SW 1271 (cell line): ENCODE measurements around the gene AQP5.

ENCODE experiments used
- DNase-seq, 2 experiments: peaks; one replicate each; lab custom pipeline; 2025; lab: John Stamatoyannopoulos, UW

AQP5 gene

DNA sequence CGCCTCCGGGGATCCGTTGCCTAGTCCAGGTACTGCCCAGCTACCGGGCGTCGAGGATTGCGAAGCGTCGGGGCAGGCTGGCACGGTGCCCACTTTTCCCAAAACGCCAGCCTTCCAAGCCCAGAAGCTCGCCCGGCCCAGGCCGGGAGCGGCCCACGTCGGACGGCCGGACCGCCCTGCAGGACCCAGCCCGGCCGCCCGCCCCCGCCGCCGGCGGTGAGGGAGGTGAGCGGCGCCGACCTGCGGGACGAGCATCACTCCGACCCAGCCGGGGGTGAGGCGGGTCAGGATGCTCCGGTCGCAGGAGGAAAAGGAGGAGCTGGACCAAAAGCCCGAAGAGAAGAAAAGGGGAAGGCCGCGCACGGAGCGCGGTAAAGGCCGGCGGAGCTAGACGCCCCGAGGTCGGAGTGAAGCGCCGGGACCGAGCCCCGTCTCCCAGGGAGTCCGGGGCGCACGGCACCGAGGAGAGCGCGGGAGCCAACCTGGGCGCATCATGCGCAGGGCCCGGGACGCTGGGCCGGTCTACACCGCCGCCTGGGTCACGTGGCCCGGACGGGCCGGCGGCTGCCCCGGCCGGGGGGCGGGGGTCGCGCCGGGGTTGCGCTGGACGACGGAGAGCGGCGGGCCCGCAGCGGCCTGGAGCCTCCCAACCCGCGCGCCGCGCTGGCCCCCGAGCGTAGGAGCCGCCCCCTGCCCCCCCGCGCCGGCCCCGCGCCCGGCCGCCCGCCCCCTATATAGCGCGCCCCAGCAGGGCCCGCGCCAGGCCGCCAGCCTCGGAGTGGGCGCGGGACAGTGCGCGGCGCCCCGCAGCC lies at the start of gene AQP5:
TSS of gene AQP5 (plus strand) at position 762 of the 812 bp plus-strand sequence. CDS start 146 bp downstream, outside the sequence.
- no peak for DNase-seq

- DNase-seq: no peak
Measured at GRCh38 chr12:49912345-49913255, 49.1 kb upstream of the AQP5 start.

DNA sequence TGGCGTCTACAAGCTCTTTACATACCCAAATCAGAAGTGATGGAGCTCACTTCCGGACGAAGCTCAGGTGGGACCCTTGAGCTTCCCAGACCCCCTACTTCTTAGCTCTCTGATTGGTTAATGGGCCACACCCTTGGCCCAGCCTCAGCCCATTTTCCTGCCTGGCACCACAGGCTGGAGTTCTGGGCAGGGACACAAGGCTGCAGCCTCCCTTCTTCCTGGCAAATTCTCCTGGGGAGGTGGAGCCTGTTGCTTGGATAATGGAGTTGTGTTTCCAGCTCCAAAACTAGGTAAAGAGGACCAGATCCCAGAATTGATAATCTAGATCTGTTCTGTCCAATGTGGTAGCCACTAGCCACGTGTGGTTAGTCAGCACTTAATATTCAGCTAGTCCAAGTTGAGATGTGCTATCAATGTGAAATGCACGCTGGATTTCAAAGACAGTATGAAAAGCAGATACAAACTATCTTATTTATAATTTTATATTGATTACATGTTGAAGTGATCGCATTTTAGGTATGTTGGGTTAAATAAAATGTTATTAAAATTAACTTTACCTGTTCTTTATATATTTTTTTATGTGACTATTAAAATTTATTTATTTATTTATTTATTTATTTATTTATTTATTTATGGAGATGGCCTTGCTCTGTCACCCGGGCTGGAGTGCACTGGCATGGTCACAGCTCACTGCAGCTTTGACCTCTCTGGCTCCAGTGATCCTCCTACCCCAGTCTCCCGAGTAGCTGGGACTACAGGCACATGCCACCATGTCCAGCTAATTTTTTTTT lies 45.3 kb upstream of the AQP5 start:
- DNase-seq: no peak

DNA sequence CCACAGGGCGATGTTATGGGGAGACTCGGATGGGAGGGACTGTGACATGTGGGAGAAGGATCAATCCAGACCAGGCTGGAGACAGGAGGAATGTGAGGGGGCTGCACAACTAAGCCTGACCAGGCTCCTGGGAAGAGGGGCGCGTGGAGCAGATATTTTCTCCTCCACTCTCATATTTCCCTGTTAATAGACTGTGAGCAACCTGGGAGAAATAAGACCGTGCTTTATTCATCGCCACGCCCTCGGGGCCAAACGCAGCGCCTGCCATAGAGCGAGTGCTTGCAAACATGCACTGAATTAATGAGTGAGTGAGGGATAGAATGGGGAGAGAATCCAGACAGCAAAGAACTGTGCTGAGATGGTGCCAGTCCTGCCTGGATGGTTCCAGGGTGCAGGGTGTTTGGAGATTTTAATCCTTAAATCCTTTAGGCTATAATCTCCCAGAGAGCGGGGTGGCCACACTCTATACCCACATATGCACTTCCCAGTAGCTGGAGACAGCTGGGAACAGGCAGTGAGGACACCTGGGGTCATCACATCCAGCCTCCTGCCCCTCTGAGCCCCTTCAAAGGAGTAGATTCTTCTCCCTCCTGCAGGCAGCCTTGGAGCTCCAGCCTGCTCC lies 44.4 kb upstream of the AQP5 start:
- no peak for DNase-seq

DNA sequence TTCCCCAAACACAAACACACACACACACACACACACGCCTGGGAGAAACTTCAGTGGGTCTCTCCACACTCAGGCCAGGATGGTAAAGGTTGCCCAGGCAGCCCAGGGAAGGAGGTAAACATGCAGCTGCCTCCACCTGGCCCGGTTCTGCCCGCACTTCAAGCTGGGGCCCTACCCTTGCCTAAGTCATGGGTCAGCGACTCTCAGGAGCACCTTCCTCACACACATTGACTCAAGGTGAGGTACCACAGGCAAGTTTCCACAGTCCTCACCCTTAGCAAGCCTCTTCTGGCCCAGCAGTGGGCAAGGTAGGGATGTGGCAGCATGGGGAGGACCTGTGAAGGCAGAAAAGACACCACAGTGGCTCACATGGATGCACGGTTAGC lies 43.9 kb upstream of the AQP5 start:
- no peak for DNase-seq

GRCh38 chr12:49920241-49920914 lies 41.3 kb upstream of the AQP5 start:
- DNase-seq: no peak

GRCh38 chr12:49920915-49921286 lies 40.8 kb upstream of the AQP5 start:
- no peak for DNase-seq

DNA sequence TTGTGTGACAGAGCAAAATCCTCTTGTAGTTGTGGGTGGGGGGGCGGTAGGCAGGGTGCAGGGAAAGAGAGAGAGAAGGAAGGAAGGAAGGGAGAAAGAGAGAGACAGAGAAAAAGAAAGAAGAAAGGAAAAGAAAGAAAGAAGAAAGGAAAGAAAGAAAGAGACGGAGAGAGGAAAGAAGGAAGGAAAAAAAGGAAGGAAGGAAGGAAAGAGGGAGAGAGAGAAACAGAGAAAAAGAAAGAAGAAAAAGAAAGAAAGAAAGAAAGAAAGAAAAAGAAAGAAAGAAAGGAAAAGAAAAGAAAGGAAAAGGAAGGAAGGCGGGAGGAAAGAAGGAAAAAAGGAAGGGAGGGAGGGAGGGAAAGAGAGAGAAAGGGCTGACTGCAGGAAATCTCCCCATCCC lies 40.4 kb upstream of the AQP5 start:
- no peak for DNase-seq

GRCh38 chr12:49921936-49922335 lies 39.7 kb upstream of the AQP5 start:
- DNase-seq: no peak

DNA sequence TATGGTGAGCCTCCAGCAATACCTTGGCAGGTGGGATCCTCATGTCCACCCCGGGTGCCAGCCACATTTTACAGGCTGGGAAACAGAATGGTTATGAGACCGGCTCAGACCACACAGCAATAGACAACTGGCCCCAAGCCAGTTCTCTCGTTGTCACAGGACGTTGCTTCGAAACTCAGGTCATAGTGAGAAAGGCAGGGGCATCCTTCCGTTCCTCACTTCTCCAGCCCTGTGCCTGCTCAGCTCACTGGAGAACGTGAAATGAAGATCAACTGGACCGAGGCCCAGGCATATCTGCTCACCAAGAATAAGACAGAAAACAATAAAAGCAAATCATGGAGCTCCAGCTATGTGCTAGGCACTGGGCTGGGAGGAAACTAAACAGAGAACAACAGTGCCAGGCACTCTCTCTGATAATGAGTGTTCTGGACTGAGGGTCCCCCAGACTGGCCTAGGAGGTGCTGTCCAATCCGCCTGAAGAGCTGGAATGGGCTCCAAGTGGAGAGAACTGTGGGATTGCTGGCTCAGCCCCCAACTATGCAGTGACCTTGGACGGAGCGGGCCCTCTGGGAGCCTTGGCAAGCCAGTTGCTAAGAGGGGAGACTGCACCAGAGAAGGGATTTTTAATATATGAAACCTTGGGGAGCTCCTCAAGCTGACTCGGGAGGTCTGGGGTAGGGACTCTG lies 39.2 kb upstream of the AQP5 start:
- DNase-seq: no peak

DNA sequence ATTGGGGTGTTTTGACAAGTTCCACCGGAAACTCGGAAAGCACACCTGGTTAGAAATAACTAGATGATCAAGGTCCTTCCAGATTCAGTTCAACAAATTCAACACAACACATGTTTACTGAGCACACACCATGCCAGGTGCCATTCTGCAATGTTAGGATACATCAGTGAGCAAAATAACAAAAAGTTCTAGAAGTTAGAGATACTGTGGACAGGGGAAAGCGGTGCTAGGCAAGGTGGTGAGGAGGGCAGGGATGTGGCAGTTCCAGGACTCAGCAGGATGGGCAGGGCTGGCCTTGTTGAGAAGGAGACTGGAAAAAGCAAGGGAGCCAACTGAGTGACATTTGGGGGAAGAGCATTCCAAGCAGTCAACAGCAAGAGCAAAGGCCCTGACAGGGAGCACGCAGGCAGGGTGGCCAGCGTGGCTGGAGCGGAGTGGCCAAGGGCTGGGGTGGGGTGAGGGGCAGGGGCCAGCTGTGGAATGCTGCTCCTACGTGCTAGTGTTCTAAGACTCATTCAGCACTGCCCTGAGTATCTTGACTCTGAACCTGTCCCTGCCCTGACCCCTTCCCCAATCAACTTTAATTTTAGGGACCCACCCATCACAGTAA lies 38.5 kb upstream of the AQP5 start:
- DNase-seq: no peak

DNA sequence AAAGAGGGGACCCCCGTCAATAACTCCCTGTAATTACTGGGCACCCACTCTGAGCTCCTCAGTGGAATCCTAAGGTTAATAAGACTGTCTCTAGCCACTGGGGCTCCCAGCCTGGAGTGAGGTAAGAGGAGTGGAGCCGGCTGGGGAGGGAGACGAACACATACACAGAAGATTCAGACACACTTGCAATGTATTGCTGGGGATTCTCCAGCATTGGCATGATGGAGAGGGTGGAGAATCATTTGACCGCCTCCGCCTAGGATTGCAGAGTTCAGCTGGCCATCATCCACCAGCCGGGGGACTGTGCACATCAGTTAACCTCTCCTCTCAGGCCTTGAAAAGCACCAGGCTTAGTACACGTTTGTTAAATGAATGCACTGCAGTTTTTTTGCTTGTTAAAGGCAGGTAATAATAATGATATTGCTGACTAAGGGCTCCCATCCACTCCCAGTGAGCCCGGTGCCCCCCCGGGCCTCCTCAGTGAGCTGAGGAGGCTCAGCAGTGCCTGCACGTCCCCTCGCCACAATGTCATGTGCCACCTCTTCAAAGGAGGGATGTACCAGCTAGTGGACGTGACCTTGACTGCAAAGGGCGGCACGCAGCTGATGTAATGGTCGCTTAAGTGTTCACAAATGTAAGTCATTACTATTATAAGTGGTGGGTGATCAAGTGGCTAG lies 37.7 kb upstream of the AQP5 start:
- DNase-seq: no peak

GRCh38 chr12:49924628-49925246 lies 36.9 kb upstream of the AQP5 start:
- no peak for DNase-seq

DNA sequence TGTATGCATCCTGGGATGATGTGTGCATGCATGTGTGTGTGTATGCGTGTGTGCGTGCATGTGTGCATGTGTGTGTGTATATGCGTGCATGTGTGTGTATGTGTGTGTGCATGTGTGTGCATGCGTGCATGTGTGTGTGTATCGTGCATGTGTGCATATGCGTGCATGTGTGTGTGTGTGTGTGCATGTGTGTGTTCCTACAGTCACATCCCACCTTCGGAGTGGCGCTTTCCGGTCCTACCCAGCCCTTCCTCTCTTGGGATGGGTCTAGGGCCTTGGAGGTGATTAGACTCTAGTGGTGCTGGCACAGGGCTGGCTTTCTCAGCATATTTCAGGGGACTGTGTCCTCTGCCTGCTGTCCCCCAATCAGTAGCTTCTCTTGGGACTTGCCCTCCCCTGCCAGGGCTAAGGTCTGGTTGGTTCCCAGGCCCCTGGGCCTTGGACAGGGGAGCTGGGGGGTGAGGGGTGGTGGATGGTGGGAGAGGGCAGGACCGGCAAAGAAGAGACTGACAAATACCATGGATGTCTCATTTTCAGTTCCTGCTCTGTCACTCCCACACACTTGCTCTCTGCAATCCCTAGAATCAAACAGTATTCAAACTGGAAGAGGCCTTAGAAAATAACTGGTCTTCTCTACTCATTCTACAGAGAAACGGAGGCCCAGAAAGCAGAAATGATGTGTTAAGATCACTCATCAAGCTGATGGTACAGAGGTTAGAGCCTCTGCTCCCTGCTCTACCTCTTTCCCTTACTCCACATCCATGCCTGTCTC lies 36.1 kb upstream of the AQP5 start:
- DNase-seq: no peak

GRCh38 chr12:49928471-49928870 lies 33.2 kb upstream of the AQP5 start:
- no peak for DNase-seq

GRCh38 chr12:49929581-49929980 lies 32.1 kb upstream of the AQP5 start:
- no peak for DNase-seq

GRCh38 chr12:49930515-49931288 lies 31.0 kb upstream of the AQP5 start:
- peak in 1 of 2 experiments; percentile 13 for DNase-seq

GRCh38 chr12:49932023-49932422 lies 29.6 kb upstream of the AQP5 start:
- no peak for DNase-seq
